ENCODE data around the gene TRPM4.
"Not testable (repeated sequence)": the region's sequence is repeated elsewhere in the genome, so short reads cannot be mapped to it uniquely, and the experiment has no call there.

TRPM4 gene

DNA sequence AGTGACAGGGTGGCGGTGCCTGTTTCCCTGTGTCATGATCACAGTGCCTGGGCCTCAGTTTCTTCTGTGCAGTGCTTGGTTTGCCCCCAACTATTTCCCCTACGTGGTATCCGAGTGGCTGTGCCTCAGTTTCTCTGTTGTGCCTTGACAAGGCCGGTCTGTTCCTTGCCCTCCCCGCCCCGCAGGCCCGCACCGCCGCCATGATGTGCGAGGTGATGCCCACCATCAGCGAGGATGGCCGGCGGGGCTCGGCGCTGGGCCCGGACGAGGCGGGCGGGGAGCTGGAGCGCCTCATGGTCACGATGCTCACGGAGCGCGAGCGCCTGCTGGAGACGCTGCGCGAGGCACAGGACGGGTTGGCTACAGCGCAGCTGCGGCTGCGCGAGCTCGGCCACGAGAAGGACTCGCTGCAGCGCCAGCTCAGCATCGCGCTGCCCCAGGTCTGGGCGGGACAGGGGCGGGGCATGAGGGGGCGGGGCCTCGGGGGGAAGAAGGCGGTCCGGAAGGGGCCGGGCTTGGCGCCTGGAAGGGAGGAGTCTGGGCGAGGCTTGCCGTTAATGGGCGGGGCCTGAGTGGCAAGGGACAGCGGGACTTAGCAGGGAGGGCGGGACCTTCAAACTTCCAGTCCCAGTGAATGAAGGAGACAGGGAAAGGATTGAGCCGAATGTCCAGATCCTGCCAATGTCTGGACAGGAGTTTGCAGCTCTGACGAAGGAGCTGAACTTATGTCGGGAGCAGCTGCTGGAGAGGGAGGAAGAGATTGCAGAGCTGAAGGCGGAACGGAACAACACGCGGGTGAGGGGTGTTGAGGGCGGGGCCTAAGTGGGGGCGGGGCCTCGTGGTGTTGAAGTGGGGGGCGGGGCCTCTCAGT is 29.7 kb upstream of the TRPM4 start:
- peak; percentile 96 for DNase-seq

DNA sequence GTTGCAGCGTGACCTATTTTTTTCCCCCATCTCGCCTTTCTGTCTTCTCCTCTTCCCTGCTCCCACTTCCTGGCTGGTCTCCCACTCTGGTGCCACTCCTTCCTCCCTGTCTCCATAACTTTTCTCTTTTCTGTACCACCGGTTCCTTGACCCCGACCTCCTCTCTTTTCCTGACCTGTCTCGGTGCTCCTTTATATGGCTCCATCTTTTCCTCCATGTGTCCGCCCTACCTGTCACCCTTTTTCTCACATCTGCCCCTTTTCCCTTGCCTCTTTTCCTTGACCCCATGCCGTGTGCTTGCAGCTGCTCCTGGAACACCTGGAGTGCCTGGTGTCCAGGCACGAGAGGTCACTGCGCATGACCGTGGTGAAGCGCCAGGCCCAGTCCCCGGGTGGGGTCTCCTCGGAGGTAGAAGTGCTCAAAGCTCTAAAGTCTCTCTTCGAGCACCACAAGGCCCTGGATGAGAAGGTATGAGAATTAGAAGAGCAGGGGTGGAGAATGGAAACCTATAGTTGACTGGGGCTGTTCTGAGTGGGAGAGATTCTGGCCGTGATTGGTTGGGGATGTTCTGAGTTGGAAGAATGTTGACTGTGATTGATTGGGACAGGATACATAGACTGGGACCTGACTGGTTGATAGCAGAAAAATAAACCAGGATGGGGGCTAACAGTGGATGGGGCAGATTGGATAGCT is 28.9 kb upstream of the TRPM4 start:
- no peak for DNase-seq

GRCh38 chr19:49129238-49129583 is 28.4 kb upstream of the TRPM4 start:
- no peak for DNase-seq

GRCh38 chr19:49130325-49130724 is 27.3 kb upstream of the TRPM4 start:
- DNase-seq = no peak

DNA sequence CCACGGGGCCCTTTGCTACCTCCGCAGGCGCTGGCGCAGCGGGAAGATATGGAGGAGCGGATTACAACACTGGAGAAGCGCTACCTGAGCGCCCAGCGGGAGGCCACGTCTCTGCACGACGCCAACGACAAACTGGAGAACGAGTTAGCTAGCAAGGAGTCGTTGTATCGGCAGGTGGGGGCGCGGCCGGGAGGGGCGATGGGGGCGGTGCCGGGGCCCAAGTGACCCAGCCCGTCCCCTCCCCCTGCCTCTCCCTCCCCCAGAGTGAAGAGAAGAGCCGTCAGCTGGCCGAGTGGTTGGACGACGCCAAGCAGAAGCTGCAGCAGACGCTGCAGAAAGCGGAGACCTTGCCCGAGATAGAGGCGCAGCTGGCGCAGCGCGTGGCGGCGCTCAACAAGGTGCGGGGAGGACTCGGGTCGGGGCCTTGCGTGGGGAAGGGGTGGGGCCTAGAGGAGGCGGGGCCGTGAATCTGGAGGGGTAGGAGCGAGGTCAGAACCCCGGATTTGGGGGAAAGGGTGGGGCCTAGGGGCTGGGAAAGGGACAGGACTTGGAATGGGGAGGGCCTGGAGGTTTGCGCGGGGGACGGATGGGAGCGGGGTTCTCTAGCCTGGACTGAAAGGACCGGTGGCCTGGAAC is 24.5 kb upstream of the TRPM4 start:
- DNase-seq = no peak

DNA sequence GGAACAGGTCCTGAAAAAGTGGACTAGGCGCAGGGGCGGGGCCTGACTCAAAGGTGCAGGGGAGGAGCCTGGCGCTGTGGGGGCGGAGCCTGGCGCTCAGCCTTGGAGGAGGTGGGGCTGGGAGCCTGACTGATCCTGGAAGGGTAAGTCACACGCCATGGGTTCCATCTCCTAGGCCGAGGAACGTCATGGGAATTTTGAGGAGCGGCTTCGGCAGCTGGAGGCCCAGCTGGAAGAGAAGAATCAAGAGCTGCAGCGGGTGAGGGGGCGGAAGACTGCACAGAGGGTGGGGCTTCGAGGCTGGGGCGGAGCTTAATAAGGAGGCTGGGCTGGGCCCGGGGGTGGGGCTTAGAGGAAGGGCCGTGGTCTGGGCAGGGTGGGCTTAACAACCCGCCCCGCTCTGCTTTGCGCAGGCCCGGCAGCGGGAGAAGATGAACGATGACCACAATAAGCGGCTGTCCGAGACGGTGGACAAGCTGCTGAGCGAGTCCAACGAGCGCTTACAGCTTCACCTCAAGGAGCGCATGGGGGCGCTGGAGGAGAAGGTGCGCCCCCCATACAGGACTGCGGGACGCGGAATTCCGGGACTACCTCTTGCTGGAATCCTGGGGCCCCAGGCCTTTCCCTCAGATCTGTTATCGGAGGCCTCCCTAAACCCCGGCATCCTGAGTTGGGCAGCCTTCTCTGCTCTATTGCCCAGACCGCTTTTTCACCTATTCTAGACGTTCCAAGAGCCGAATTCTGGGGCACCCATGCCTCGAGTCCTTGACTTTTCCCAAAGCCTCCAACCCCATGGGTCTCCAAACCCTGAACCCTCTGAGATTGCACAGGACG is 23.8 kb upstream of the TRPM4 start:
- DNase-seq = peak; percentile 34

DNA sequence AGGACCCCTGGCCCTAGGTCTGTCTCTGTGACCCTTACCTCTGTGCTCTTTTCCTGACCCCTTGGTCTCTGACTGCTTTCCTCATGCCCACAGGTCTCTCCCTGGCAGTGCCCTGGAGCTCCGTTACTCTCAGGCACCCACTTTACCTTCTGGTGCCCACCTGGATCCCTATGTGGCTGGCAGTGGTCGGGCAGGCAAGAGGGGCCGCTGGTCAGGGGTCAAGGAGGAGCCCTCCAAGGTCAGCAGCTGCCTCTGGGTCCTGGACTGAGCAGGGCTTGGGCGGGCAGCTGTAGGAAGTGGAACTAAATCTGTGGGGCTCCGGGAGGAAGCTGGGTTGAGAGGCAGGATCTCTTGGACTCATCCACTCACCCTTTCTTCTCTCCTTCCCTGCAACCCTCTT is 21.9 kb upstream of the TRPM4 start:
- no peak for DNase-seq

GRCh38 chr19:49136771-49137171 is 20.8 kb upstream of the TRPM4 start:
- no peak for DNase-seq

DNA sequence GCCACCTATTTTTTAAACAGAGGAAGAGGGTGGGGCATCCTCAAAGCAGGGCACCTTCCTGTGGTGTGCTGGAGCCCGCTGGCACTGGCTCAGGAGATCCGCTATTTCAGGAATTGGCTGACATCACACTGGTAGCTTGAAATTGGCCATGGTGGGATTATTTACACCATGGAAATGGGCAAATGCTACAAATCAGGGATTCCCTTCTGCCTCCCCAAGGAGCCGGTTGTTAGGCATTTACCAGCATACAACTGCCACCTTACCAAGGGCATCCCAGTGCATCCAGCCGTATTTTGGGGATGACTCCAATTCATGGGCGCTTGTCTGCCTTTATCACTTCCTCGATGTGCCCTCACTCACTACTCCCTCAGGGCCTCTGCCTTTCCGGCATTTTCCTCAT is 16.6 kb upstream of the TRPM4 start:
- no peak for DNase-seq

GRCh38 chr19:49141352-49141751 is 16.2 kb upstream of the TRPM4 start:
- no peak for DNase-seq

DNA sequence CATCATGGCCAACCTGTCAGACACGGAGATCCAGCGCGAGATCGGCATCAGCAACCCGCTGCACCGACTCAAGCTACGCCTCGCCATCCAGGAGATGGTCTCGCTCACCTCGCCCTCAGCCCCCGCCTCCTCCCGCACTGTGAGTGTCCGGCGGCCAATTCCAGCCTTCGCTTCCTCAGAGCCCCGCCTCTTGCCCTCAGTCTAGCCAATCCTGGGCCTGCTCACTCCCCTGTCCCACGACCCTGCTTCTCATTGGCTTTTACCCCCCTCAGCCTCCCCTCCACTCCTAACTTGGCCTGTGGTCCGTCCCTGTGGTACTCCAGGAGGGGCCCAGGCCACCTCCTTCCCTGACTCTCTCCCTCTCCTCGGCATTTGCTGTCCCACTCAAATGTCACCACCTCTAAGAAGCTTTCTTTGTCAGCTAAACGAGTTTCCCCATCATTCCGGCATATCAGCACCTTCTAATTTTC is 14.7 kb upstream of the TRPM4 start:
- peak; percentile 73 for DNase-seq

DNA sequence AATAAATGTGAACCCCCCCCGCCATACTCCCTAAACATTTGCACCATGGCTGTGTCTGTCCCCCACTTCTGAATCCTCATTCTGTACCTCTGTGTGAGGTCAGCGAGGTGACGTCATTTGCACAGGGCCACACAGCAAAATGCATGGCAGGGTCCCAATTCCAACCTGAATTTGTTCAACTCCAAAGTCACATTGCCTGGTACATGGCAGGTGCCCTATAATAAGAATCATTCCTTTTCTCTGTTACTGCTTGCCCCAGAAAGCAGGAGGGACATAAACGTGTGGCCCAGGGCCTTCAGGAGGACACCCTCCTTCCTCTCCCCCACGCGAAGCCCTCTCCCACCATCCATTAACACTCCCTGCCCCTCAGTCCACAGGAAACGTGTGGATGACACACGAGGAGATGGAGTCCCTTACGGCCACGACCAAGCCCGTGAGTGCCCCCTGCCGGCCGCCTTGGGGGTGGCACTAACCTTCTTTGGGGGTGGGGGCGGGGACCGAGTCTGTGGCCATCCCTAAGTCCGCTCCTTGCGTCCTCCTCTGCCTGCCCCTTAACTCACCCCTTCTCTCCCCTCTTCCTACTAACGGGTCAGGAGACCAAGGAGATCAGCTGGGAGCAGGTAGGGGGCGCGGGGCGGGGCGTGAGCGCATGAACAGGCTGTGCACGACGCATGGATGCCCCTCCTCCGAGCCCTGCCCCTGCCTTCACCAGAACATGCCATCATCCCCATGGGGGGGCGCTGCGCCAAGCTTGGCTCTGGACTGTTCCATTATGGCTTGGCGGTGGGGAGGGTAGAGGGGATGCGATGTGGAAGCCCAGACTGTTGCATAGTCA is 11.8 kb upstream of the TRPM4 start:
- DNase-seq = peak; percentile 58

DNA sequence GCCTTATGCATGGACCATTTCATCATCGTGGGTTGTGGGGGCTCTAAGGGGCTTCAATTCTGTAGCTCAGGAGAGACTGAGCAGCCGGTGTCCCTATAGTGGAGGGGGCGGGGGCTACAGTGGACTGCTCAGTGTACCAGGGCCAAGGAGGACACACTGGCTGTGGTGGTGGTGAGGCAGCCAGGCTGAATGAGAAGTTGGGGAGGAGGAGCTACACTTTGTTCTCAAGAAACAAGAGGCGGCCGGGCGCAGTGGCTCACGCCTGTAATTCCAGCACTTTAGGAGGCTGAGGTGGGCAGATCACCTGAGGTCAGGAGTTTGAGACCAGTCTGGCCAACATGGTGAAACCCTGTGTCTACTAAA is 11.2 kb upstream of the TRPM4 start:
- not testable (repeated sequence) for DNase-seq

GRCh38 chr19:49148044-49148682 is 9.4 kb upstream of the TRPM4 start:
- no peak for DNase-seq

GRCh38 chr19:49148784-49149651 is 8.6 kb upstream of the TRPM4 start:
- DNase-seq = peak; percentile 84

- peak; percentile 34 for DNase-seq
These were observed 7.9 kb upstream of the TRPM4 start for GRCh38 chr19:49149652-49150105.

DNA sequence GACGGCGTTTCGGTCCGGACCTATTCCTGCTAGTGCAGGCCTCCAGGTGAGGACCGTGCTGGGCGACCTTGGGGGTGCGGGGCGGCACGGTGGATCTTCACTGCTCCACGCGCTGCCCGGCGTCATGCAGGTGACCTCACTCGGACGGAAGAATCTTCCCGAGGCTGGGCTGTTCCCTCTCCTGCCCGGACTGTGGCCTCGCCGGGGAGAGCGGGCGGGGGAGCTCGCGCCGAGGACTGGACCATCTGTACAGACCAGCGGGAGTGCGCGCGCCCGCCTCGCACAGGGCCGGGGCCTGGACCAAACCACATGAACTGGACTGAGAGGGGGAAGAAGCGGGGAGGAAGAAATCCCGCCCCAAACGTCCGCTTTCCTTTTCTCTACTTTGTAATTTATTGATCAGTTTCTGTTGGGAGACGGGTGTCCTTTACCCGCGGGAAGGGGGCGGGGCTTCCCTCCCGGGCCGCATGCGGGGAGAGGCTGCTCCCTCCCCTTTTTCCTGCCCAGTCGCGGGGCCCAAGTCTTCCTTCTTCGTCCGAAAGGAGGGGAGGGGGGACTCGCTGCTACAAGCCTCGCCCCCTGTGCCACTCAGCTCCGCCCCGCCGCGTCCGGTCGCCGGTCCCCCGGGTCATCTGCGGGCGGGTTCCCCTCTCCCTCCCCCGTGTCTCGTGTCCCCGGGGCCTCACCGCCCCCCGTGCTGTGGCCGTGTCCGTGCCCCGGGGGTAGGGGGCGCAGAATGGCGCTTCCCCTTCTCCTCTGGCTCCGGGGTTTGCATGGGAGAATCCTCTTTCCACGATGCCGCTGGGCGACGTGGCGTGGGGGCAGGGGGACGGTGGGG is 7.3 kb upstream of the TRPM4 start:
- peak; percentile 66 for DNase-seq

DNA sequence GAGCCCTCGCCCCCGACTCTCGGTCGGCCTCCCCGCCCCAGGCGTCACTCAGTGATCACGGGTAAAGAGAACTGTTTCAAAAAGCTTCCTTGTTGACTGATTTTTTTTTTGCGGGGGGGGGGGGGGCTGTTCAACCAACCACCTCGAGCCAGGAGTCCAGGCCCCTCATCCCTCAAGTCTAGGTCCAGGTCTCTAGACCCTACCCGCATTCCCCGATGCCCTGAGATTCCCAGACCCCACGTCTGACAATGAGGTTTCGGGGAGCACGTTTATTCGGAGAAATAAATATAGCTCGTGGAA is 6.7 kb upstream of the TRPM4 start:
- no peak for DNase-seq

DNA sequence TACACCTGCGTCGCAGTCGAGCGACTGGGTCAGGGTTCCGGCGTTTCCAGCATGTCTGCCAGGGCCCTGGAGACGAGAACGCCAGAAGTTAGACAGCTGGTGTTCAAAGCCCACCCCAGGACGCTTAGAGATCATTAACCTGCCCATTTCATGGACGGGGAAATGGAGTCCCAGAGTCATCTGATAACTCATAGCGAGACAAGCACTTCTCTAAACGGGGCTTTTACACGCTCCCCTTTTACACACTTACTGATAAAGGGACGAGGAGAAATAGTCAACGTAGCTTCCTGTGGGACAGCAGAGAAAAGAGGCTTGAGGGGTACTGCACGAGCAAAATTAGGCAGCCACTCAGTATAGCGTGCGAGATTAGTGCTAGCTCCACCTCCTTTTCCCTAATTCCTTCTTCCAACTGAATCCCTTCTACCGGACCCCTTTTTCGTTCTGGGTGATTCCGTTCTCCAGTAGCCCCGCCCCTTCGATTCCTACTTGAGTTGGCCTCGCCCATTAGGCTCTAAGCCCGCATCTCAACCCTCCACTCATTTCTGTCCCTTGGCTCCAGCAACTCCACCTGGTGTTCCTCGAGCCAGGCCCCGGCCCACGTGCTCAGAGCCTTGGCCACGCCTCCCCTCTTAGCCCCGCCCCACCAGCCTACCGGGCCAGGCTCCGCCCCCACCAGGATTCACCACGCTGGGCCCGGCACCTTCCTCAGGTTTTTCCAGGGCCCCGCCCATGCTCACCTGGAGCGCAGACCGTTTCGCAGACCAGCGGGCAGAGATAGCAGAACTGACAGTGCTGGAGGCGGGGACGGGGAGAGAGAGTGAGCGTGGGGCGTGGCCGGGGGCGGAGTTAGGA is 6.1 kb upstream of the TRPM4 start:
- peak; percentile 39 for DNase-seq
